Measurements from ENCODE around the gene B2M.
A peak's percentile ranks its signal among the peaks of the same experiment; 100 is the strongest.
"Not testable (repeated sequence)": the region's sequence is repeated elsewhere in the genome, so short reads cannot be mapped to it uniquely, and the experiment has no call there.

B2M gene

GRCh38 chr15:44726568-44727484 is 15.5 kb downstream of the B2M start:
- TF ChIP-seq CTCF (IDR thresholded peaks at IDR 0.05): peak; percentile 31
- H3K4me1 ChIP-seq (ENCODE audit: control insufficient read depth in 1 of 2, insufficient read depth in 1 of 2, low read depth in 1 of 2, low read length in 1 of 2): peaks cover 77 to 87% of the 10 kb centered on the region in 2 experiments
- H3K27ac ChIP-seq: peak overlapping the region; percentile 96
- peak overlapping the region; percentile 89 to 91 for H3K4me3 ChIP-seq (ENCODE audit: low read depth in 1 of 2, low read length in 1 of 2)
- H3K36me3 ChIP-seq: peaks cover 6% of the 10 kb centered on the region
- H3K9me3 ChIP-seq: no peaks in the 10 kb centered on the region
- H3K27me3 ChIP-seq: no peaks in the 10 kb centered on the region

GRCh38 chr15:44727485-44728231 is 16.3 kb downstream of the B2M start:
- no peak for TF ChIP-seq CTCF (IDR thresholded peaks at IDR 0.05)
- Histone ChIP-seq H3K27ac (peak overlapping the region; percentile 96), H3K4me1 (ENCODE audit: control insufficient read depth in 1 of 2, insufficient read depth in 1 of 2, low read depth in 1 of 2, low read length in 1 of 2) (peaks cover 69 to 79% of the 10 kb centered on the region in 2 experiments)

GRCh38 chr15:44728232-44728575 is 16.9 kb downstream of the B2M start:
- H3K9me3 ChIP-seq, H3K27me3 ChIP-seq: not testable (repeated sequence)
- peak overlapping the region; percentile 89 to 91 for H3K4me3 ChIP-seq (ENCODE audit: low read depth in 1 of 2, low read length in 1 of 2)
- peak overlapping the region; percentile 96 for H3K27ac ChIP-seq
- H3K4me1 ChIP-seq (ENCODE audit: control insufficient read depth in 1 of 2, insufficient read depth in 1 of 2, low read depth in 1 of 2, low read length in 1 of 2): peaks cover 63 to 74% of the 10 kb centered on the region in 2 experiments
- peaks cover 10% of the 10 kb centered on the region for H3K36me3 ChIP-seq

More at GRCh38 chr15:44727485-44728231, 16.3 kb downstream of the B2M start:
- Histone ChIP-seq H3K36me3 (peaks cover 10% of the 10 kb centered on the region), H3K4me3 (ENCODE audit: low read depth in 1 of 2, low read length in 1 of 2) (peak overlapping the region; percentile 89 to 91), H3K9me3 (no peaks in the 10 kb centered on the region), H3K27me3 (no peaks in the 10 kb centered on the region)

- H3K9me3 ChIP-seq: no peaks in the 10 kb centered on the region
- peaks cover 58 to 68% of the 10 kb centered on the region in 2 experiments for H3K4me1 ChIP-seq (ENCODE audit: control insufficient read depth in 1 of 2, insufficient read depth in 1 of 2, low read depth in 1 of 2, low read length in 1 of 2)
- peaks cover 10% of the 10 kb centered on the region for H3K36me3 ChIP-seq
- peak overlapping the region; percentile 96 for H3K27ac ChIP-seq
- H3K27me3 ChIP-seq: no peaks in the 10 kb centered on the region
- peak; percentile 29 for TF ChIP-seq CTCF (IDR thresholded peaks at IDR 0.05)
- H3K4me3 ChIP-seq (ENCODE audit: low read depth in 1 of 2, low read length in 1 of 2): peak overlapping the region; percentile 89 to 91
Observed at GRCh38 chr15:44728576-44729407, 17.5 kb downstream of the B2M start.

GRCh38 chr15:44729408-44730127 is 18.3 kb downstream of the B2M start:
- Histone ChIP-seq H3K27me3 (no peaks in the 10 kb centered on the region), H3K27ac (peak overlapping the region; percentile 96), H3K9me3 (no peaks in the 10 kb centered on the region), H3K4me1 (ENCODE audit: control insufficient read depth in 1 of 2, insufficient read depth in 1 of 2, low read depth in 1 of 2, low read length in 1 of 2) (peaks cover 51 to 60% of the 10 kb centered on the region in 2 experiments), H3K4me3 (ENCODE audit: low read depth in 1 of 2, low read length in 1 of 2) (peak overlapping the region; percentile 89 to 91), H3K36me3 (peaks cover 10% of the 10 kb centered on the region)
- no peak for TF ChIP-seq CTCF (IDR thresholded peaks at IDR 0.05)
